Heart right ventricle (tissue), 16 donors: ENCODE measurements around the gene CREG2. TPM values are rescaled to one million over a fixed set of nuclear protein-coding genes. Genes with fewer than 3 reads are reported as not detected.

ENCODE experiments used
- ATAC-seq, 8 donors: fragments of 200-7000 bp; cut with Tn5 transposase; one replicate each; pipeline ENCODE4 v1.9.1; 2020; ENCODE audit warnings: mild to moderate bottlenecking in 8 of 8, moderate library complexity in 8 of 8, moderate number of reproducible peaks in 1 of 8
- DNase-seq, 2 donors: peaks; one replicate each; pipeline ENCODE4 v3.0.0-alpha.2; 2020
- H3K27ac ChIP-seq, 10 donors: fragments of 200-600 bp; sonication (generic) in 2 of 10; one replicate each; pipeline versions ENCODE4 v1.5.0 to v1.8.0; 2020 to 2022; ENCODE audit warnings: mild to moderate bottlenecking in 3 of 10
- H3K27me3 ChIP-seq, 7 donors: fragments of 200-600 bp; one replicate each; pipeline ENCODE4 v1.8.0; 2021 to 2022; ENCODE audit warnings: mild to moderate bottlenecking in 2 of 7
- H3K36me3 ChIP-seq, 9 donors: fragments of 200-600 bp; sonication (generic) in 1 of 9; one replicate each; pipeline versions ENCODE4 v1.5.0 to v1.8.0; 2020 to 2022; ENCODE audit warnings: mild to moderate bottlenecking in 2 of 9
- H3K4me1 ChIP-seq, 9 donors: fragments of 200-600 bp; sonication (generic) in 1 of 9; one replicate each; pipeline versions ENCODE4 v1.5.0 to v1.8.0; 2020 to 2022; ENCODE audit warnings: mild to moderate bottlenecking in 4 of 9
- H3K4me3 ChIP-seq, 10 donors: fragments of 200-600 bp; sonication (generic) in 2 of 10; one replicate each; pipeline versions ENCODE4 v1.5.0 to v1.8.0; 2020 to 2022; ENCODE audit warnings: mild to moderate bottlenecking in 7 of 10, moderate library complexity in 2 of 10
- H3K9me3 ChIP-seq, 11 donors: fragments of 200-600 bp in 10 of 11; sonication (generic) in 2 of 11; one replicate each; pipeline versions ENCODE4 v1.5.0 to v1.8.0; 2013 to 2022; ENCODE audit warnings: mild to moderate bottlenecking in 2 of 11, control low read depth in 1 of 11, moderate library complexity in 1 of 11
- WGBS, 2 donors: extraction: QIAGEN DNeasy Blood & Tissue Kit; methylation state at CpG; one replicate each; pipeline ENCODE4 v1.1.7; 2013; ENCODE audit warnings: inconsistent platforms in 1 of 2; 5-methylcytosine and 5-hydroxymethylcytosine counted together
- intact Hi-C, 10 donors: fragments of 100-400 bp; cut with DNase I; formaldehyde crosslinking; loops; one replicate each; pipeline versions ENCODE4 v1.11.1 to v1.14.2; 2022
- polyA plus RNA-seq, 2 donors: library from polyadenylated mRNA; stranded (reverse); fragments of 200-250 nt; gene quantifications; one replicate each; pipeline ENCODE4 v1.2.3, GENCODE V29; 2013
- total RNA-seq, 10 donors: library from RNA; stranded (reverse); fragmentation: NEBNext Ultra II Directional in 3 of 10; extraction: Animal tissue kit (Norgen Biotek cat#: 25700) in 3 of 10; gene quantifications; one replicate each; pipeline versions ENCODE4 v1.2.1 to v1.2.4, GENCODE V29; 2021 to 2023
- TF ChIP-seq, protein P1 (sequence below), 9 donors: fragments of 200-600 bp; sonication (generic) in 2 of 9; IDR thresholded peaks; one replicate each; pipeline versions ENCODE4 v1.5.0 to v1.8.0; 2021 to 2022; ENCODE audit warnings: antibody characterized with exemption in 9 of 9, mild to moderate bottlenecking in 5 of 9, moderate library complexity in 1 of 9
- donor health status: Arrhythmogenic right ventricular cardiomyopathy.
- donor health status: ischemic (EF 13 %, LVEDD 7.1; RV severe dilation, severe dysfunction).
- donor health status: healthy with polysubstance abuse.
- donor health status: DM: no; HTN: yes; CAD: no.
- donor health status: DM: no; HTN: no; CAD: no.
- donor health status: ischemic (EF 25% LVEDD 6.9; RV normal size, moderate dysfunction).
- donor health status: ischemic (EF 25% LVEDD 5.7; RV mildly dilated, moderate dysfunction).
- donor health status: healthy.
- donor health status: DM: yes; HTN: yes; CAD: no.
- donor health status: Ischemic cardiomyopathy.
- donor health status: ischemic (EF 35%, LVEDD 5.7; RV mildly dilated, moderate dysfunction).
- donor health status: nonischemic (EF 11% LVEDD 7.7; RV severe dilation, severe dysfunction).
- donor health status: DM: yes; HTN: yes; CAD: no.
- donor health status: PGD.
- donor health status: ischemic (EF 29% LVEDD 5.4; RV normal size, mild dysfunction).
- donor health status: nonischemic (EF 23%, LVEDD 6.1; RV moderate dilation, normal function).

CREG2 gene
- total and polyA plus RNA-seq, 12 donors: 0.24 to 1.4 (median 0.70) TPM; not detected in 5

DNA sequence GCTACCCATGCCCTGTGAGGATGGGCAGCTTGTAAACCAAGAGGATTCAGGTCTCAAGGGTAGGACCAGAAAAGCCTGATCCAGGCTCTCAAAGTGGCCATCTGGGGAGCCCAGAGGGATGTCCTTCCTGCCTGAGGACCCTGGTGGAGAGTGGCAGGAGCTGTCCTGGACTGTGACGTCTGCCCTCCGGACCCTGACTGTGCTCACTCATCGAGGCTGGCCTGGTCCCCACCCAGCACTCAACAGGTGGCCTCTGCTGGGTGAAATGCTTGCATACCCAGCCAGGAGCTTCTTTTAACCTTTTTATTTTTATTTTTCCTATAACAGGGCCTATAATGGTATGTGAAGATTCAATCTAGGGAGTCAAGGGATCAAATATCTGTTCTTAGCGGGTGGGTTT, 24.5 kb downstream of the CREG2 start:
- Histone ChIP-seq H3K27me3 (peaks cover 0 to 3% (median 0%) of the 10 kb centered on the region in 7 donors), H3K27ac (no peak overlapping the region), H3K4me3 (no peak overlapping the region), H3K9me3 (no peaks in the 10 kb centered on the region), H3K36me3 (no peaks in the 10 kb centered on the region), H3K4me1 (peaks cover 0 to 13% (median 0%) of the 10 kb centered on the region in 9 donors)
- intact Hi-C loops: loop anchor here in 1 of 10 donors (2.0 kb wide), 1 partner anchor 34 kb away; no protein-coding TSS in a partner anchor
- DNase-seq (no peak), ATAC-seq (no peak)
- TF ChIP-seq, protein P1, sequence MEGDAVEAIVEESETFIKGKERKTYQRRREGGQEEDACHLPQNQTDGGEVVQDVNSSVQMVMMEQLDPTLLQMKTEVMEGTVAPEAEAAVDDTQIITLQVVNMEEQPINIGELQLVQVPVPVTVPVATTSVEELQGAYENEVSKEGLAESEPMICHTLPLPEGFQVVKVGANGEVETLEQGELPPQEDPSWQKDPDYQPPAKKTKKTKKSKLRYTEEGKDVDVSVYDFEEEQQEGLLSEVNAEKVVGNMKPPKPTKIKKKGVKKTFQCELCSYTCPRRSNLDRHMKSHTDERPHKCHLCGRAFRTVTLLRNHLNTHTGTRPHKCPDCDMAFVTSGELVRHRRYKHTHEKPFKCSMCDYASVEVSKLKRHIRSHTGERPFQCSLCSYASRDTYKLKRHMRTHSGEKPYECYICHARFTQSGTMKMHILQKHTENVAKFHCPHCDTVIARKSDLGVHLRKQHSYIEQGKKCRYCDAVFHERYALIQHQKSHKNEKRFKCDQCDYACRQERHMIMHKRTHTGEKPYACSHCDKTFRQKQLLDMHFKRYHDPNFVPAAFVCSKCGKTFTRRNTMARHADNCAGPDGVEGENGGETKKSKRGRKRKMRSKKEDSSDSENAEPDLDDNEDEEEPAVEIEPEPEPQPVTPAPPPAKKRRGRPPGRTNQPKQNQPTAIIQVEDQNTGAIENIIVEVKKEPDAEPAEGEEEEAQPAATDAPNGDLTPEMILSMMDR (IDR thresholded peaks at IDR 0.05): no peak
- 78 to 82% methylated on average over 4 of the region's 4 CpGs for WGBS, 2 donors

DNA sequence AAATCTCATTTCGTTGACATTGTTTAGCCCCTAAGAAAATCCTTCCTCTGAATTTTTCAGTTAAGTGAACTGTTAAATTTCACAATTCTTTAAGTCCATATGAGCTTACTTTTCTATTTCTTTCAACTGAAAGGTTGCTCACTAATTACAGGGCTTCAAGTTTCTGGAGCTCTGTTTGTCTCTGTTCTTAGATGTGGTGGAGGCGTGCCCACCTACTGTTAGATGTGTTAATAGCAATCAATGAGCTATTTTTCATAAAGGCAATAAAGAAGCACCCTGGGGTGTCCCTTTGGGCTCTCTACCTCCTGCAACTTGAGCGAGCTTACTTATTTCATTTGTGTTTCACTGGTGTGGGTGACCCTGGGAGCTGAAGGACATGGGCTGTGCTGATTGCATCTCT, 25.0 kb downstream of the CREG2 start:
- intact Hi-C loops: loop anchor here in 1 of 10 donors (2.0 kb wide), 1 partner anchor 34 kb away; no protein-coding TSS in a partner anchor
- Histone ChIP-seq H3K4me3 (no peak overlapping the region), H3K27ac (peak overlapping the region in 1 of 10 donors; percentile 7), H3K27me3 (peaks cover 0 to 3% (median 0%) of the 10 kb centered on the region in 7 donors), H3K4me1 (peaks cover 0 to 13% (median 0%) of the 10 kb centered on the region in 9 donors), H3K36me3 (no peaks in the 10 kb centered on the region), H3K9me3 (no peaks in the 10 kb centered on the region)
- WGBS, 2 donors: 90 to 94% methylated on average over 3 of the region's 3 CpGs
- TF ChIP-seq, protein P1 (IDR thresholded peaks at IDR 0.05): no peak
- ATAC-seq (no peak), DNase-seq (no peak)

DNA sequence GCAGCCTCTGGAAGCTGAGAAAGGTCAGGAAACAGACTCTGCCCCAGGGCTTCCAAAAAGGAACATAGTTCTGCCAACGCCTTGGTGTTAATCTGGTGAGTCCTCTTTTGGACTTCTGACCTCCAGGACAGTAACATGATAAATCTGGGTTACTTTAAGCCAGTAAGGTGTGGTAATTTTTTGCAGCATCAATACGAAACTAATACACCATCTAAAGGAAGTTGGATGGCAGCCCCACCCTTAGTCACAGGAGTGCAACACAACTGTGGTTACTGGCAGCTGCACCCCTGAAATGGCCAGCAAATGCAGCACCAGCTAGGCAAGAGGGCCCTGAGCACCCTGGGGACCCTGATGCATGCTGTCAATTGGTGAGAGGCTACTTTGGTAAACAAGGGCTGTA, 25.8 kb downstream of the CREG2 start:
- ATAC-seq: no peak
- Histone ChIP-seq H3K4me3 (no peak overlapping the region), H3K4me1 (peaks cover 0 to 13% (median 0%) of the 10 kb centered on the region in 9 donors), H3K9me3 (no peaks in the 10 kb centered on the region), H3K36me3 (no peaks in the 10 kb centered on the region), H3K27ac (peak overlapping the region in 1 of 10 donors; percentile 40), H3K27me3 (peaks cover 0 to 3% (median 0%) of the 10 kb centered on the region in 7 donors)
- WGBS, 2 donors: 56 to 69% methylated on average over 2 of the region's 2 CpGs
- TF ChIP-seq, protein P1 (IDR thresholded peaks at IDR 0.05): no peak
- intact Hi-C loops: no loop called here
- no peak for DNase-seq

DNA sequence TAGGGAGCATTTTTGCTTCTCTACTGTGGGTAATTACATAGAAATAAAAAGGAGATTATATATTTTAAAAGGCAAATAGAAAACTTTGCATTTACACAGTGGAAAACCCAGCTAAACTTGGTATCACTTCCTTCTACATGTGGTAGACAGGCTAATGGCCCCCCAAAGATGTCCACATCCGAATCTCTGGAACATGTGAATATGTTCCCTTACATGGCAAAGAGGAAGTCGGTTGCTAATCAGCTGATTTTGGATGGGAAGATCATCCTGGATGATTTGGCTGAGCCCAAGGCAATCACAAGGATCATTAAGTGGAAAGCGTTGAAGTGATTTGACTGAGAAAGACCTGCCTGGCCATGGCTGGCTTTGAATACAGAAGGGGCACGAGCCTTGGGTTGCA, 26.2 kb downstream of the CREG2 start:
- H3K4me1 ChIP-seq: peaks cover 0 to 13% (median 0%) of the 10 kb centered on the region in 9 donors
- intact Hi-C loops: no loop called here
- DNase-seq (no peak), ATAC-seq (no peak)
- WGBS, 2 donors: 67 to 75% methylated on average over 4 of the region's 4 CpGs
- H3K4me3 ChIP-seq: no peak overlapping the region
- peaks cover 0 to 3% (median 0%) of the 10 kb centered on the region in 7 donors for H3K27me3 ChIP-seq
- no peaks in the 10 kb centered on the region for H3K36me3 ChIP-seq
- H3K9me3 ChIP-seq: no peaks in the 10 kb centered on the region
- peak overlapping the region in 1 of 10 donors; percentile 40 for H3K27ac ChIP-seq
- TF ChIP-seq, protein P1 (IDR thresholded peaks at IDR 0.05): no peak
